Measurements from ENCODE around the gene CARF. TPM values are rescaled to one million over a fixed set of nuclear protein-coding genes. Genes with fewer than 3 reads are reported as not detected.
A peak's percentile ranks its signal among the peaks of the same experiment; 100 is the strongest.

Gene CARF
- total and polyA plus RNA-seq, 2 donors from 2014 or later, result 2.7 to 12.6 TPM

- Histone ChIP-seq H3K9me3 (ENCODE audit: control insufficient read depth in 2 of 3, insufficient read depth in 1 of 3, low read length in 3 of 3) (no peaks in the 10 kb centered on the region), H3K27ac (ENCODE audit: low read depth in 2 of 2, low read length in 2 of 2) (no peak overlapping the region), H3K36me3 (ENCODE audit: control insufficient read depth in 2 of 3, insufficient read depth in 3 of 3, low read length in 3 of 3) (no peaks in the 10 kb centered on the region), H3K9ac (ENCODE audit: low read length in 3 of 3) (no peak overlapping the region), H3K4me1 (ENCODE audit: control insufficient read depth in 2 of 3, insufficient read depth in 2 of 3, low read depth in 1 of 3, low read length in 3 of 3) (no peaks in the 10 kb centered on the region), H3K27me3 (ENCODE audit: control insufficient read depth, insufficient read depth, low read length) (no peaks in the 10 kb centered on the region), H3K4me3 (ENCODE audit: low read length in 3 of 3) (no peak overlapping the region)
- no peak for TF ChIP-seq CTCF (IDR thresholded peaks at IDR 0.05; ENCODE audit: borderline replicate concordance, extremely low read depth, insufficient read depth)
- DNase-seq (peak in 1 of 5 donors; percentile 14), FAIRE-seq (no peak)
- intact Hi-C loops (cut with DNase I), result no loop called here
These were observed 90.2 kb downstream of the CARF start for GRCh38 chr2:203002054-203002821.

GRCh38 chr2:203003716-203004115 lies 91.6 kb downstream of the CARF start:
- Histone ChIP-seq H3K9me3 (ENCODE audit: control insufficient read depth in 2 of 3, insufficient read depth in 1 of 3, low read length in 3 of 3) (no peaks in the 10 kb centered on the region), H3K4me3 (ENCODE audit: low read length in 3 of 3) (no peak overlapping the region), H3K36me3 (ENCODE audit: control insufficient read depth in 2 of 3, insufficient read depth in 3 of 3, low read length in 3 of 3) (no peaks in the 10 kb centered on the region), H3K9ac (ENCODE audit: low read length in 3 of 3) (no peak overlapping the region), H3K4me1 (ENCODE audit: control insufficient read depth in 2 of 3, insufficient read depth in 2 of 3, low read depth in 1 of 3, low read length in 3 of 3) (no peaks in the 10 kb centered on the region), H3K27me3 (ENCODE audit: control insufficient read depth, insufficient read depth, low read length) (no peaks in the 10 kb centered on the region), H3K27ac (ENCODE audit: low read depth in 2 of 2, low read length in 2 of 2) (no peak overlapping the region)
- TF ChIP-seq CTCF (IDR thresholded peaks at IDR 0.05; ENCODE audit: borderline replicate concordance, extremely low read depth, insufficient read depth), result no peak
- FAIRE-seq (no peak), DNase-seq (no peak)
- intact Hi-C loops (cut with DNase I), result no loop called here

- Histone ChIP-seq H3K36me3 (ENCODE audit: control insufficient read depth in 2 of 3, insufficient read depth in 3 of 3, low read length in 3 of 3) (no peaks in the 10 kb centered on the region), H3K9ac (ENCODE audit: low read length in 3 of 3) (peak within 1 kb of the TSS; percentile 92 to 98 (median 94)), H3K4me1 (ENCODE audit: control insufficient read depth in 2 of 3, insufficient read depth in 2 of 3, low read depth in 1 of 3, low read length in 3 of 3) (peaks cover 0 to 6% (median 6%) of the 10 kb centered on the region in 3 donors), H3K9me3 (ENCODE audit: control insufficient read depth in 2 of 3, insufficient read depth in 1 of 3, low read length in 3 of 3) (no peaks in the 10 kb centered on the region), H3K4me3 (ENCODE audit: low read length in 3 of 3) (peak within 1 kb of the TSS; percentile 95 to 97 (median 96)), H3K27me3 (ENCODE audit: control insufficient read depth, insufficient read depth, low read length) (no peaks in the 10 kb centered on the region), H3K27ac (ENCODE audit: low read depth in 2 of 2, low read length in 2 of 2) (peak within 1 kb of the TSS; percentile 96 to 99)
- FAIRE-seq, result peak; percentile 98
- peak; percentile 99 to 100 (median 99) for DNase-seq
- intact Hi-C loops (cut with DNase I), result no loop called here
- no peak for TF ChIP-seq CTCF (IDR thresholded peaks at IDR 0.05; ENCODE audit: borderline replicate concordance, extremely low read depth, insufficient read depth)
These were observed 102.6 kb downstream of the CARF start, which contains the start of gene NBEAL1 for GRCh38 chr2:203014456-203015199. Gene NBEAL1, plus strand, starts transcription at chr2:203014875. Its CDS starts 1,510 bp downstream, at chr2:203016385.
